GM21723 (cell line): Measurements from ENCODE around the gene AKR1D1.
"Not testable (repeated sequence)": the region's sequence is repeated elsewhere in the genome, so short reads cannot be mapped to it uniquely, and the experiment has no call there.

Experiments used
- ATAC-seq: cut with Tn5 transposase; IDR thresholded peaks from one replicate; pipeline ENCODE4 v1.9.1; 2021; ENCODE audit warnings: mild to moderate bottlenecking, moderate library complexity; ENCODE audit not compliant: unreplicated experiment

The AKR1D1 gene

DNA sequence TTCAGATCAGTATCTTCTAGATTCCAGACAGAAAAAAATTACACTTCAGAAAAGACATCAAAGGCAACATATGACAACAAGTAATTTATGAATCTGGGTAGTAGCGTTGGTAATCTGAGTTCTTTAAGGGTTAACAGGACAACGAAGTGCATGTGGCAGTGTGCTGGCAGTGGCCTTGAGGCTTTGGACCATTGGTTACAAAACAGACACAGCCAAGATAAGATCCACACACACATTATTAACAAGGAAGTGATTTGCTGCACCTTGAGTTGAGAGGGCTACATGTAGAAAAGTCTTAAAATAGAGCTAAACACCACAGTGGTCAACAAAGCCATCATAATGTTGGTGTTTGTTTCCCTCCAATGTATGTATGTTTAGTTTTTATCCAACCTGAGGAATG, 40.6 kb downstream of the AKR1D1 start:
- no peak for ATAC-seq

DNA sequence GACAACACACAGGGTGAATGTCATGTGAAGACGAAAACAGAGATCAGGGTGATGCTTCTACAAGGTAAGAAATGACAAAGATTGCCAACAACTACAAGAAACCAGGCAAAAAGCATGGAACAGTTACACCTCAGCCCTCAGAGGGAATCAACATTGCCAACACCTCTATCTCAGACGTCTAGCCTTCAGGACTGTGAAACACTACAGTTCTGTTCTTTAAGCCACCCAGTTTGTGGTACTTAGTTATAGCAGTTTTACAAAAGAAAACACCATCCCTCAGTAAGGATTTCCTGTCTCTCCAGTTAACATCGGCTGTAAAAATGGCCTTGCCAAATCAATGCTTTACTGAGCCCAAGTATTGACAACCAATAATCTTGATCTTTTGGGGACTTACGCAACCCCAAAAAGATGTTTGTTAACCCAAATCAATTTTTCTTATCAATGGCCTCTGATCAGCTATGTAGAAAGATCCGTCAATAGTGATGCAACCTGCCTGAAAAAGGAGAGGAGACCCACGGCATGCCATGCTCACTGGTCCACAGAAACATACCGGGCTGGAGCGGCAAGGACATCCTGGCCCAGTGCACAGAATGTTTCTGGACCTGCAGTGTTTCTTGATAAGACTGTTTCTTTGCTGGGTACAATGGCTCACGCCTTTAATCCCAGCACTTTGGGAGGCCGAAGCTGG, 44.0 kb downstream of the AKR1D1 start:
- no peak for ATAC-seq

- ATAC-seq = no peak
These were observed 45.9 kb downstream of the AKR1D1 start for GRCh38 chr7:138122162-138122561.

GRCh38 chr7:138125119-138125518, 48.9 kb downstream of the AKR1D1 start:
- ATAC-seq = no peak

- ATAC-seq = peak; percentile 90
These were observed 49.4 kb downstream of the AKR1D1 start for GRCh38 chr7:138125598-138126111.

DNA sequence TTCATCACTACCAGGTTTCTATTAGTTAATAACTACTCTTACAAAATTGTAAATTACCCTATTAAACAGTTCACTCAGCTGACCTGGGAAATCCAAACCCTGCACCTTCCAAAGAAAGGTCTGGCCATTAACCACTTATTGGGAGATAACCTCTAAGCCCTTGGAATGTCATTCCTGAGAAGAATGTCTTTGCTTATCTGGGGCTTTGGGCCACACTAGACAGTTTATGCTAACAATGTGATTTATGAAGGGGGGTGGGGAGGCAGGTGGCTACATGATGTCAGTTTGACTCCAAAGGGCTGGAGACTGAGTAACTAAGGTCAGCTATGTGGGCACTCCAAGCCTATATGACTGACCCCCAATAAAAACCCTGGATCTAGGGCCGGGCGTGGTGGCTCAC, 50.7 kb downstream of the AKR1D1 start:
- no peak for ATAC-seq

DNA sequence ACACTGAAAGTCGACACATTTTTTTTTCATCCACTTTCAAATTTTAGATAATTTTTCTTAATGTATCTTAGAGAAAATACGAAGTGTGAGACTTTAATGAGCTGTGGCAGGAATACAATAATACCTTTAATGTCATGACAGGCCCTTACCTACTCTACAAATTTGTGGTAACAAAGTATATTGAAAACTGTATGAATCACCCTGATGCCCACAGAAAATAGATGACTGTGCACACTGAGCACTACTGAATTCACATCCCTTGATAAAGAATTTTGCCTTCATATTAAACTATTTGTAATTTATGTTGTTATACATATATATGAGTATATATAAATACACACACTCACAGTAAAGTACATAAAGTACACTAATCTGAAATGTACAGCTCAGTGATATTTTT, 51.7 kb downstream of the AKR1D1 start:
- no peak for ATAC-seq

GRCh38 chr7:138129551-138130165, 53.4 kb downstream of the AKR1D1 start:
- ATAC-seq = no peak

DNA sequence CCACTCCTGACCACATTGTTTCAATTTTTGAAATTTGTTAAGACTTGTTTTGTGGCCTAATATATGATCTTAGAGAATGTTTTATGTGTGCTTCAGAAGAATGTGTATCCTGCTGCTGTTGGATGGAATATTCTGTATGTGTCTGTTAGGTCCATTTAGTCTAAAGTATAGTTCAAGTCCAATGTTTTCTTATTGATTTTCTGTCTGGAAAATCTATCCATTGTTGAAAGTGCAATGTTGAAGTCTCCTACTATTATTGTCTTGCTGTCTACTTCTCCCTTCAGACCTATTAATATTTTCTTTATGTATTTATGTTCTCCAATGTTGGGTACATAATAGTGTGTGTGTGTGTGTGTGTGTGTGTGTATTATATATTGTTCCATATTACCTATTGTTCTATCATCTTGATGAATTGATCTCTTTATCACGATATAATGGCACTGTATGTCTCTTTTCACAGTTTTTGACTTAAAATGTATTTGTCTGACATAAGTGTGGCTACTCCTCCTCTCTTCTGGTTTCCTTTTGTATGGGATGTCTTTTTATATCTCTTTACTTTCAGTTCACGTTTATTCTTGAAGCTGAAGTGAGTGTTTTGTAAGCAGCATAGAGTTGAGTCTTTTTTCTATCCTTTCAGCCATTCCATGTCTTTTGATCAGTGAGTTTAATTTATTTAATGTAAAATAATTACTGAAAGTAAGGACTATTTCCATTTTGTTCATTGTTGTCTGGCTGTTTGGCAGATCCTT, 61.3 kb downstream of the AKR1D1 start:
- peak; percentile 96 for ATAC-seq

- ATAC-seq = peak; percentile 27
These were observed 62.0 kb downstream of the AKR1D1 start for GRCh38 chr7:138138244-138138643.

GRCh38 chr7:138142583-138143201, 66.4 kb downstream of the AKR1D1 start:
- ATAC-seq = no peak

GRCh38 chr7:138144958-138145357, 68.7 kb downstream of the AKR1D1 start:
- ATAC-seq = no peak

DNA sequence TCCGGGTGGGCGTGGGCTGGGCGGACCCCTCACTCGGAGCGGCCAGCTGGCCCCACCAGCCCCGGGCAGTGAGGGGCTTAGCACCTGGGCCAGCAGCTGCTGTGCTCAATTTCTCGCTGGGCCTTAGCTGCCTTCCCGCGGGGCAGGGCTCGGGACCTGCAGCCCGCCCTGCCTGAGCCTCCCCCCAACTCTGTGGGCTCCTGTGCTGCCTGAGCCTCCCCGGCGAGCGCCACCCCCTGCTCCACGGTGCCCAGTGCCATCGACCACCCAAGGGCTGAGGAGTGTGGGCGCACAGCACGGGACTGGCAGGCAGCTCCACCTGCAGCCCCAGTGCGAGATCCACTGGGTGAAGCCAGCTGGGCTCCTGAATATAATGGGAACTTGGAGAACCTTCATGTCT, 70.0 kb downstream of the AKR1D1 start:
- not testable (repeated sequence) for ATAC-seq

DNA sequence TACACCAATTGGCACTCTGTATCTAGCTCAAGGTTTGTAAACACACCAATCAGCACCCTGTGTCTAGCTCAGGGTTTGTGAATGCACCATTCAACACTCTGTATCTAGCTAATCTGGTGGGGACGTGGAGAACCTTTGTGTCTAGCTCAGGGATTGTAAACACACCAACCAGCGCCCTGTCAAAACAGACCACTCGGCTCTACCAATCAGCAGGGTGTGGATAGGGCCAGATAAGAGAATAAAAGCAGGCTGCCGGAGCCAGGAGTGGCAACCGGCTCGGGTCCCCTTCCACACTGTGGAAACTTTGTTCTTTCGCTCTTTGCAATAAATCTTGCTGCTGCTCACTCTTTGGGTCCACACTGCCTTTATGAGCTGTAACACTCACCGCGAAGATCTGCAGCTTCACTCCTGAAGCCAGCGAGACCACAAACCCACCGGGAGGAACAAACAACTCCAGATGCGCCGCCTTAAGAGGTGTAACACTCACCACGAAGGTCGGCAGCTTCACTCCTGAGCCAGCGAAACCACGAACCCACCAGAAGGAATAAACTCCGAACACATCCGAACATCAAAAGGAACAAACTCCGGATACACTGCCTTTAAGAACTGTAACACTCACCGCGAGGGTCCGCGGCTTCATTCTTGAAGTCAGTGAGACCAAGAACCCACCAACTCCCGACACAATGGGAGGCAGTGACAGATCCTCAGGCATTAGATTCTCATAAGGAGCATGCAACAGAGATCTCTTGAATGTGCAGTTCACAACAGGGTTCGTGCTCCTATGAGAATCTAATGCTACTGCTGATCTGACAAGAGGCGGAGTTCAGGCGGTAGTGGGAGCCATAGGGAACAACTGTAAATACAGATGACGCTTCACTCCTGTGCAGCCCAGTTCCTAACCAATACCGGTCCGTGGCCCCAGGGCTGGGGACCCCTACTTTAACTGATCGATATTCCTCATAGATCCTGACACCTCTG, 70.8 kb downstream of the AKR1D1 start:
- ATAC-seq = not testable (repeated sequence)

GRCh38 chr7:138151731-138152577, 75.7 kb downstream of the AKR1D1 start:
- no peak for ATAC-seq

DNA sequence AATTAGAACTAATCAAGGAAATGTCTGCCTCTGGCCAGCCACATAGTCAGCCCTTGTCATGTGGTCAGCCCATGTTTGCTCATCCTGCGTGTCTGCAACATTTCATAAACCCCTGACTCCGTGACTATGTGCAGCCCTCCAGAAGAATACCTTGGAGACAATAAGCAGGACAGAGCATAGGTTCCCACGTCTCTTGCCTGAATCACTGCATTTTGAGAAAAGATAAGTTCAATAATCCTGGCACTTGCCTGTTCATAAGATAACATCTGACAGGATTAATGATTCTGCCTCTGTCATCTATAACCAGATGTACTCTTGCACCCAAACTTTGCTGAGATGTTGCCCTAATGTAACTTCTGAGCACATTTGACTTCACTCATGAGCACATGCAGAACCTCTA, 78.4 kb downstream of the AKR1D1 start:
- no peak for ATAC-seq

DNA sequence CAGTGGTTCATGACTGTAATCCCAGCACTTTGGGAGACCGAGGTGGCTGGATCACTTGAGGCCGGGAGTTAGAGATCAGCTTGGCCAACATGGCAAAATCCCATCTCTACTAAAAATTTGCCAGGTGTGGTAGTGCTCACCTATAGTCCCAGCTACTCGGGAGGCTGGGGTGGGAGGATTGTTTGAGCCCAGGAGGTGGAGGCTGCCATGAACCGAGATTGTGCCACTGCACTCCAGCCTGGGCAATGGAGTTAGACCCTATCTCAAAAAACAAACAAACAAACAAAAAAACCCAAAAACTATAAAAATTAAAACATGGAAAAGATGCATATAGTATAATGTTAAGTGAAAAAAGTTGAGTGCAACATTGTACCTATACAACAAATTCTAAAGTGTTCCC, 81.4 kb downstream of the AKR1D1 start:
- no peak for ATAC-seq

- no peak for ATAC-seq
These were observed 82.7 kb downstream of the AKR1D1 start for GRCh38 chr7:138158739-138159528.
